ENCODE data around the gene RAP1A. TPM values are rescaled to one million over a fixed set of nuclear protein-coding genes. Genes with fewer than 3 reads are reported as not detected.

RAP1A gene
- polyA plus RNA-seq, 3 donors = 41.2 to 79.1 (median 75.3) TPM

DNA sequence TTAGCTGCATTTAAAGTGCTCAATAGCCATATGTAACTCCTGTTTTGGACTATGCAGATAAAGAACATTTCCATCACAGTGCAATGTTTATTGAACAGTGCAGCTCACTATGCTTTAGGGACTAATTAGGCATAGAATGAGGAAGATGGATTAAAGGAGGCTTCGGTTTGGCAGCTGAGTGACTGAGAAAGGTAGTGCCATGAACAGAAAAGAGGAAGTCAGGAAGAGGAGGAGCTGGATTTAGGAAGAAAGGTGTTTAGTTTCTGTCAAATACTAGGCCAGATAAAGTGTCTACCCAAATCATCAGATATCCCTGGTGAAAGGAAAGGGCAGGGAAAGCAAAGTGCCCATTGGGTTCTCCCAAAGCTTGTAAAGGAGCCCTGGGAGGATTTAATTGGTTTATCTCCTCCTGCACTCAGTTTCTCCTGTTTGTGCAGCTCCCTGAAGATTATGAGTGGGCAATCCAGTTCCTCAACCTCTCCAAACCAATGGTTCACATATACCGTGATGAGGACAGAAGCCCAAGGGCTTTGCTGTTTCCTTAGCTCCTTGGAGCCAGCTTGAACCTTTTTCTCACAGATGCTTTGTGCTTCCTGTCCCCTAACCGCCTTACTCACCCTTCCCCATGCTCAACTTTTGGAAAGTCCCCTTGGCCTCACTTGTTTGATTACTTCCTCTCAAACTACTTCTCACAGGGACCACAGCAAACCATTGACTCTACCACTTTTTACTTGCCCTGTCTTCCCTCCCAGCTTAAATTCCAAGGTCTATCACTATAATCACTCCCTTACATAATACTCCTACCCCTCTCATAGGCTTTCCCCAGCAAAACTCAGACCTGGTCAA, 3.5 kb upstream of the RAP1A start:
- Mint-ChIP-seq H3K4me1 (peaks cover 44% of the 10 kb centered on the region), H3K27ac (peak overlapping the region; percentile 94 to 96 (median 96)), H3K27me3 (ENCODE audit: low read depth in 3 of 3) (no peaks in the 10 kb centered on the region), H3K9me3 (no peaks in the 10 kb centered on the region), H3K36me3 (peaks cover 2 to 3% of the 10 kb centered on the region in 2 donors), H3K4me3 (peak overlapping the region; percentile 37 to 68)
- Histone ChIP-seq H3K9ac (ENCODE audit: insufficient read depth, low read length, poor library complexity, severe bottlenecking) (peak overlapping the region; percentile 47), H3K9me3 (replicated peaks in 1 of 2; ENCODE audit: control insufficient read depth in 1 of 2, insufficient read depth in 1 of 2, low read length in 2 of 2) (no peaks in the 10 kb centered on the region), H3K36me3 (replicated peaks in 1 of 2; ENCODE audit: control insufficient read depth in 1 of 2, insufficient read depth in 2 of 2, low read length in 2 of 2) (no peaks in the 10 kb centered on the region), H2AFZ (ENCODE audit: insufficient read depth, low read depth, low read length, poor library complexity, severe bottlenecking) (no peak overlapping the region), H3K4me3 (replicated peaks in 1 of 3; ENCODE audit: low read depth in 2 of 3, low read length in 3 of 3) (peak overlapping the region in 2 of 3 experiments; percentile 7 to 51), H3K27ac (ENCODE audit: low read depth in 1 of 2, low read length in 2 of 2) (peak overlapping the region; percentile 68 to 94), H3K4me2 (replicated peaks; ENCODE audit: extremely low read depth, low read length, poor library complexity, severe bottlenecking) (peak overlapping the region; percentile 54), H3K4me1 (ENCODE audit: control insufficient read depth in 1 of 2, insufficient read depth in 2 of 2, low read length in 2 of 2) (peaks cover 39 to 44% of the 10 kb centered on the region in 2 donors), H3K79me2 (ENCODE audit: insufficient read depth, low read length) (peaks cover 17% of the 10 kb centered on the region), H3K27me3 (ENCODE audit: control insufficient read depth in 2 of 2, insufficient read depth in 2 of 2, low read length in 2 of 2) (no peaks in the 10 kb centered on the region), H4K20me1 (ENCODE audit: insufficient read depth, low read length) (peaks cover 6% of the 10 kb centered on the region)
- TF ChIP-seq CTCF (IDR thresholded peaks at IDR 0.05) = no peak
- intact Hi-C loops (cut with micrococcal nuclease) = loop anchor here (2.0 to 10.0 kb wide), 3 partner anchors 109 to 414 kb away; partner anchors contain the start of genes DENND2D (in 1 of the 2) and INKA2 (in 1 of the 2)
- DNase-seq = peak; percentile 89 to 96 (median 92)
- WGBS (ENCODE audit: insufficient coverage) = 0% methylated on average over 3 of the region's 3 CpGs

DNA sequence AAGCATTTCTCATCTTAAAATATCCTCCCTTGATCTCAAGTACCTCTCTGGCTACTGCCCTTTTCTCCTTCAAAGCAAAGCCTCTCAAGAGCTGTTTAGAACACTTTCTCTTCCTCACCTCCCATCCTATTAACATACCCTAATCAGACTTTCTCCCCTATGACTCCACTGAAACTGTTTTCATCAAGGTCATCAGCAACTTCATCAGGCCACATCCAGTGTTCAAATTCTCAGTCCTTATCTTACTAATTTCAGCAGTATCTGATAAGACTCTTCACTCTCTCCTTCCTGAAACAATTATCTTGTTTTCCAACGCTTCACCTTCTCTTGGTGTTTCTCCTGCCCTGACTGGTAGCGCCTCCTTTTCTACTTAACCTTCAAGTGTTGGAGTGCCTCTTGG, 1.5 kb upstream of the RAP1A start:
- Histone ChIP-seq H3K4me2 (replicated peaks; ENCODE audit: extremely low read depth, low read length, poor library complexity, severe bottlenecking) (no peak overlapping the region), H3K36me3 (replicated peaks in 1 of 2; ENCODE audit: control insufficient read depth in 1 of 2, insufficient read depth in 2 of 2, low read length in 2 of 2) (no peaks in the 10 kb centered on the region), H3K27ac (ENCODE audit: low read depth in 1 of 2, low read length in 2 of 2) (no peak overlapping the region), H4K20me1 (ENCODE audit: insufficient read depth, low read length) (peaks cover 25% of the 10 kb centered on the region), H3K79me2 (ENCODE audit: insufficient read depth, low read length) (peaks cover 37% of the 10 kb centered on the region), H3K9ac (ENCODE audit: insufficient read depth, low read length, poor library complexity, severe bottlenecking) (no peak overlapping the region), H3K4me1 (ENCODE audit: control insufficient read depth in 1 of 2, insufficient read depth in 2 of 2, low read length in 2 of 2) (peaks cover 55 to 64% of the 10 kb centered on the region in 2 donors), H2AFZ (ENCODE audit: insufficient read depth, low read depth, low read length, poor library complexity, severe bottlenecking) (no peak overlapping the region), H3K4me3 (replicated peaks in 1 of 3; ENCODE audit: low read depth in 2 of 3, low read length in 3 of 3) (no peak overlapping the region), H3K27me3 (ENCODE audit: control insufficient read depth in 2 of 2, insufficient read depth in 2 of 2, low read length in 2 of 2) (no peaks in the 10 kb centered on the region), H3K9me3 (replicated peaks in 1 of 2; ENCODE audit: control insufficient read depth in 1 of 2, insufficient read depth in 1 of 2, low read length in 2 of 2) (no peaks in the 10 kb centered on the region)
- H3K27me3 Mint-ChIP-seq (ENCODE audit: low read depth in 3 of 3) = no peaks in the 10 kb centered on the region
- no peak for DNase-seq
- intact Hi-C loops (cut with micrococcal nuclease) = loop anchor here (5.0 to 10.0 kb wide), 2 partner anchors 117 to 416 kb away; partner anchors contain the start of genes DENND2D (in 1 of the 2) and INKA2 (in 1 of the 2)
- peaks cover 8 to 15% of the 10 kb centered on the region in 2 donors for H3K36me3 Mint-ChIP-seq
- WGBS (ENCODE audit: insufficient coverage) = 100% methylated on average over 2 of the region's 2 CpGs
- TF ChIP-seq CTCF (IDR thresholded peaks at IDR 0.05) = no peak
- H3K4me1 Mint-ChIP-seq = peaks cover 64% of the 10 kb centered on the region
- H3K4me3 Mint-ChIP-seq = peak overlapping the region in 1 of 2 donors; percentile 1
- H3K27ac Mint-ChIP-seq = peak overlapping the region in 6 of 7 donors; percentile 6 to 97 (median 57)
- no peaks in the 10 kb centered on the region for H3K9me3 Mint-ChIP-seq

All from CD14-positive monocyte (primary cell).